Central memory CD8-positive, alpha-beta T cell (primary cell): ENCODE data around the gene C11orf54.

Experiments used
- ATAC-seq: fragments of 150-1000 bp; cut with Tn5 transposase; replicated peaks from 2 replicates; pipeline ENCODE4 v1.10.0; 2022; ENCODE audit warnings: mild to moderate bottlenecking, moderate FRiP score, moderate number of reproducible peaks; ENCODE audit not compliant: poor library complexity, severe bottlenecking; ENCODE audit errors: extremely low read depth
- DNase-seq, 2 donors: peaks; one replicate each; pipeline ENCODE4 v3.0.0; 2021; ENCODE audit warnings: low spot score in 2 of 2
- H3K27ac Mint-ChIP-seq: one replicate; pipeline ENCODE4 v1.8.0; 2022; ENCODE audit warnings: low read depth, mild to moderate bottlenecking, moderate library complexity, mixed read lengths
- H3K27me3 Mint-ChIP-seq: one replicate; pipeline ENCODE4 v1.8.0; 2022; ENCODE audit warnings: mixed read lengths
- H3K36me3 Mint-ChIP-seq: one replicate; pipeline ENCODE4 v1.8.0; 2022; ENCODE audit warnings: mild to moderate bottlenecking, moderate library complexity, mixed read lengths; ENCODE audit not compliant: insufficient read depth
- H3K4me1 Mint-ChIP-seq: one replicate; pipeline ENCODE4 v1.8.0; 2022; ENCODE audit warnings: mixed read lengths
- H3K4me3 Mint-ChIP-seq: one replicate; pipeline ENCODE4 v1.8.0; 2022; ENCODE audit warnings: mild to moderate bottlenecking, moderate library complexity, mixed read lengths
- H3K9me3 Mint-ChIP-seq: one replicate; pipeline ENCODE4 v1.8.0; 2022; ENCODE audit warnings: mixed read lengths

C11orf54 gene

DNA sequence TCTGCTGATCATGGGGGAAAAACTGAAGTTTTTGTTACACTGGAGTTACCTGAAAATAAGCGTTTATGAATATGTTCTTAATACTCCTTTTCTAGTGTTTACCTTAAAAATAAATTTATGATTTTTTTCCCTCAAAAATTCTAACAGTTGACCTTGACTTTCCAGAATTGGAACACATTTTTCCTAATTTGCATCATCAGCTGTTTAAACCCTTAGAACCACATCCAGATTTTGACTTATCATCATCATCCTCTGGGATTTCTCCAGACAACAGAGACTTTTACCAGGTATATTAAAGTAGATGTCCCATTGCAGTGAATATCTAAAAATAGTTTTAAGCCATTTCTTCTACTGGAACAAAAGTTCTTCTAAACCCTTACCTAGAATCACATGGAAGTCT is 17.4 kb upstream of the C11orf54 start:
- Mint-ChIP-seq H3K4me1 (peaks cover 10% of the 10 kb centered on the region), H3K9me3 (no peaks in the 10 kb centered on the region), H3K36me3 (peaks cover 40% of the 10 kb centered on the region), H3K27ac (no peak overlapping the region), H3K27me3 (no peaks in the 10 kb centered on the region), H3K4me3 (no peak overlapping the region)
- DNase-seq (no peak), ATAC-seq (no peak)

DNA sequence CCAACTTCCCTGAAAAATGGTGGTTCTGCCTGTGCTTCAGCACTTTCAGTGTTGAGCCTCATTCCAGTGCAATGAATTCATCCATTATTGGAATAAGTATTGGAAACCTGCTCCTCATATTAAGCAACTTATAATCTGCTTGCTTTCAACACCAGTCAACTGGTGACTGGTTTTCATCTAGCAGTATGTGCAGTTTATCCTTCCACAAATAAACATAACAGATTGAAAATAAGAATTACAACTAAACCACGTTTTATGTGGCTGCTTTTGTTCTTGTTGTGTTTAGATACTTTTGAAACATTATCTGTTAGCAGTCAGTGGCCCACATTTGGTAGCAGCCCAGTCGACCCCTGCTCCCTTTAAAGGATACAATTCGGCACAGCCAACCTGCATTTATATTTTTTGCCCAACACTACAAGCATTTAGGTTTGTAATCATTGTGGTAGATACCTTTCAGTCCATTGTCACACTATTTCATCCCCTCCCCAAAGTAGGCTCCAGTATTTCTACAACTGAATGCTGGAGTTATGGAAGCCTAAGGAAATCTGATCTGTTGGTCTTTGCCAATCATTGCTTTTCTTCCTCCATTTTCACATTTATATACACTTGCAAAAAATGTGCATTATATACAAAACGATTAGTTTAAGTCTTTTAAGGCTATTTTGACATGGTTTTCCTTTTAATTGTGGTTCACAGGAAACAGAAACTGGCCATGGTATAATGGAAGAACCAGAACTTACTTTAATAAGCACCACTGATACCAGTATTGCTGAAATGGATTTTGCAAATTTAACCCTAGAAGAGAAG is 13.3 kb upstream of the C11orf54 start:
- Mint-ChIP-seq H3K4me1 (peaks cover 10% of the 10 kb centered on the region), H3K36me3 (peaks cover 64% of the 10 kb centered on the region)

GRCh38 chr11:93728792-93729128 is 12.7 kb upstream of the C11orf54 start:
- Mint-ChIP-seq H3K27me3 (no peaks in the 10 kb centered on the region), H3K27ac (peak overlapping the region; percentile 38), H3K9me3 (no peaks in the 10 kb centered on the region), H3K4me3 (no peak overlapping the region), H3K4me1 (peaks cover 10% of the 10 kb centered on the region), H3K36me3 (peaks cover 66% of the 10 kb centered on the region)
- DNase-seq (no peak), ATAC-seq (no peak)

More for the DNA sequence above, 13.3 kb upstream of the C11orf54 start:
- no peak for DNase-seq
- Mint-ChIP-seq H3K27ac (peak overlapping the region; percentile 38), H3K4me3 (no peak overlapping the region), H3K27me3 (no peaks in the 10 kb centered on the region), H3K9me3 (no peaks in the 10 kb centered on the region)
- no peak for ATAC-seq

DNA sequence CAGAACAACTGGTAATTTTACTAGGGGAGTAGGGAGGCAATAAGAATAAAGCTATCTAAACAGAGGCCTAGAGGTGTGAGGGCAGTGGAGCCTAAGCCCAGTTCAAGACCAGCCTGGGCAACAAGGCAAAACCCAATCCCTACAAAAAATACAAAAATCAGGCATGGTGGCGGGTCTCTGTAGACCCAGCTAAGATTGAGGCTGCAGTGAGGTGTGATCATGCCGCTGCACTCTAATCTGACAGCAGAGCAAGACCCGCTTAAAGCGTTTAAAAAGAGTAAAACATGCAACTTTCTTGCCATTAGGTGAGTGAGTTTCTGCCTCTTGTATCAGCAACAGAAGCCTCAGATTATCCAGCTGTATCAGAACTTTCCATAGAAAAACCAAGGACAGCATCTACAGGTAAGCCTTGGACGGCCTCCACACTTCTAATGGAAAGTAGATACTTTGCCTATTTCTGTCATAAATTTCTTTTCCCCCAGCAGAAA is 12.3 kb upstream of the C11orf54 start:
- Mint-ChIP-seq H3K4me1 (peaks cover 10% of the 10 kb centered on the region), H3K27me3 (no peaks in the 10 kb centered on the region), H3K9me3 (no peaks in the 10 kb centered on the region), H3K27ac (no peak overlapping the region), H3K4me3 (no peak overlapping the region), H3K36me3 (peaks cover 66% of the 10 kb centered on the region)
- DNase-seq (no peak), ATAC-seq (no peak)

DNA sequence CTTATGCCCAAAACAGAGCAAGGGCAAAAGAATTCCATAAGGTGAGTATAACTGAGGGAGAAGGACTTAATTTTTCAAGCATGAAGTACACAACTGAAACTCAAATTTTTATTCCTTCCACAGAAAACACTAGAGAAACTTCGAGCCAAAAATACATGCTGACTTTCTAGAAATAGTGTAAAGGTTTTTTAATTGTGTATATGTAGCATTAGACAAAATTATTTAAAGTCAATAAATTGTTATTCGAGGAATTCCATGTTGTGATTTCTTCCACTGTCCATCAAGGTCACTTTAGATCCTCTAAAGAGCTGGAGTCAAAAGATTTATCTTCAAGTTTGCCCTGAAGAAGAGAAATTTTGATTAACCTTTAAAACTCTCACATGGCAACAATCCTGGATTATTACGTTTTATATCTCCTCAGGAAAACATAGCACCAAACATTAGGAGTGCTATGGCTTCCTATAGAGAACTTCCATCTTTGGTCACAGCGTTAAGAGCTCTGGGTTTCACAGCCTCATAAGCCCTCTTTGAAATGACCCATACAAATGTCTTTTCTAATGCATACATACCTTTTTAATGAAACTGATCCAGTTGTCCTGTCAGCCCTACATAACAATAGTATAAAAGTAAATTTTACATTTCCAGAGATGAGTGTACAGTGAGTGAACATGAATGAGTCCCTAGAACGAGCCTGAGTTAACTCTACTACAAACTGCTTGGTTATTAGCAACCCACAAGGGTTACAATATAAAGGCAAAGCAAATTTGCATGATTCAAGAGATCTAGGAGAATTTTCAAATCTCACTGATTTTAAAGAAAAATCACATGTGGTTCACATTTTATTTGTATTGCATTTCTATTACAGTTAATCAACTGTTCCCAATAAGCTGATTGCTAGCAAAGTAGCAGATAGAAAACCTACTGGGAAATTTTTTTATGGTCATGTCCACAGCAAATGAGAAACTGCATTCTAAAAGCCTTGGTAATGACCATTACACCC is 11.1 kb upstream of the C11orf54 start:
- Mint-ChIP-seq H3K4me3 (no peak overlapping the region), H3K4me1 (peaks cover 20% of the 10 kb centered on the region), H3K36me3 (peaks cover 71% of the 10 kb centered on the region), H3K9me3 (no peaks in the 10 kb centered on the region), H3K27ac (peak overlapping the region; percentile 72), H3K27me3 (no peaks in the 10 kb centered on the region)
- no peak for DNase-seq
- ATAC-seq: no peak

DNA sequence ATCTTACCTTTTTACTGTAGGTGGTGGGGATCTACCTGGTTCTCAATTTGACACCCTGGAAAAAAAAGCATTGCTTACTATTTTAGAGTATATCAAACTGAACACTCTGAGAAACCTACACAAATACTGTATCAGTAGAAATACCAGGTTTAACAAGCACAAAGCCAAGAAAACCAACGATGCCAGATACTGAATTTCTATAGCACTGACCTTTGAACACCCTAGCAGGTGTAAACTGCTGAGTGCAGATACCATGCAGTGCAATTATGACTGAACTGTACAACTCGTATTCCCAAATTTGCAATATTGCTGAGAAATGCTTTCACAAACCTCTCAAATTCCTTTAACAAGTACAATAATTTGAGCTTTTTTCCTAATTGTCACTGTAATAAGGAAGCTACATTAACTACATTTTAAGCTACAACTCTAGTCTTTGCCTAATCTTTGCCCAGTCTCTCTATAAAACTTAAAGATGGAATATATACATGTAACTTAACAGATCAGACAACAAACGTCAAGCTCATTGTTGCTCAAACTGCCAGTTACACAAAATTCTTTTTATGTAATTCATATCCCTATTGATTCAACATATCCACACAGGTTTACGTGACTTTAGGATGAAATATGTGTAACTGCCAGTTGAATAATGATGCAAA is 9.1 kb upstream of the C11orf54 start:
- peak overlapping the region; percentile 61 for H3K27ac Mint-ChIP-seq
- no peak for DNase-seq
- H3K4me3 Mint-ChIP-seq: no peak overlapping the region
- ATAC-seq: no peak
- no peaks in the 10 kb centered on the region for H3K9me3 Mint-ChIP-seq
- no peaks in the 10 kb centered on the region for H3K27me3 Mint-ChIP-seq
- H3K36me3 Mint-ChIP-seq: peaks cover 82% of the 10 kb centered on the region
- peaks cover 36% of the 10 kb centered on the region for H3K4me1 Mint-ChIP-seq

DNA sequence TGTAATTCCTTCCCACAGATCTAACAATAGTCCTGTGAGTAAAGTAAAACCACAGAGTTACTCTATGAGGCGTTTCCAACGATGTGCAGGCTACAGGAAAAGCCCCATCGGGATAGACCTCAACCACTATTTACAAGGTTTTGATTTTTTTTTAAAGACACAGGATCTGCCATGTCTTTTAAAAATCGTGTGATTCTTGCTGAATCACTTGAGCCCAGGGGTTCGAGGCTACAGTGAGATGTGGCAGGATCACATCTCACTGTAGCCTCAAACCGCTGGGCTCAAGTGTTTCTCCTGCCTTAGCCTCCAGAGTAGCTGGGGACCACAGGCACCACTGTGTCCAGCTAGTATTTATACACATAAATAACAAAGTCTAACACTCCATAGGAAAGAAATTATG is 8.0 kb upstream of the C11orf54 start:
- Mint-ChIP-seq H3K27ac (peak overlapping the region; percentile 61), H3K27me3 (no peaks in the 10 kb centered on the region), H3K36me3 (peaks cover 85% of the 10 kb centered on the region), H3K4me1 (peaks cover 39% of the 10 kb centered on the region), H3K9me3 (no peaks in the 10 kb centered on the region), H3K4me3 (no peak overlapping the region)
- ATAC-seq (no peak), DNase-seq (no peak)

DNA sequence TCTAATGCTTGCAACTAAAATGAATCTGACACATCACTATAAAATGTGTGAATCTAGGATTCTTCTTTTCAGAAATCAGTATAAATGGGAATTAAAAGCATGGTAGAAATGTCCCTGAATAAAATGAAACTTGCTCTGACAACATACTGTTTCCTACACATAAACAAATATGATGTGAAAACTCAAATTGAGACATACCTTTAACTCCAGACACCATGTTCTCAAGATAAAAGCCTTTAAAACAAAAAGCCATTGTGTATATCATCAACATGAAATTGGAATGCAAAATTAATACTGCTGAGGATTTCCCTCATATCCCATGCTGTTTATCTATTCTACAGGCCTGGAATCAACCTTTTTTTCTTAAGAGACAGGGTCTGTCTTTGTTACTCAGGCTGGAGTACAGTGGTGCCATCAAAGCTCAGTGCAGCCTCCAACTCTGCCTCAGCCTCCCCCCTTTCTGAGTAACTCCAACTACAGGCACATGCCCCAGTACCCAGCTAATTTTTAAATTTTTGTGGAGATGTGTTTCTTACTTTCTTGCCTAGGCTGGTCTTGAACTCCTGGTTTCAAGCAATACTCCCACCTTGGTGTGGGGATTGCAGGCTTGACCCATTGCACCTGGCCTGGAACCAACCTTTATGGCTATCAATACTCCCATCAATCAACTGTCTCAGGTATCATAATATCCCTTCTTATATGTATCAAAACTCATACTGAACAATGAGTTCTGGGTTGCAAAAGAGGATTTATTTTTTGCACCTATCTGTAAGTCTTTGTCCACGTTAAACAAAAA is 6.8 kb upstream of the C11orf54 start:
- ATAC-seq (no peak), DNase-seq (no peak)
- H3K27ac Mint-ChIP-seq: peak overlapping the region; percentile 38
- H3K27me3 Mint-ChIP-seq: no peaks in the 10 kb centered on the region
- peaks cover 49% of the 10 kb centered on the region for H3K4me1 Mint-ChIP-seq
- H3K9me3 Mint-ChIP-seq: no peaks in the 10 kb centered on the region
- H3K4me3 Mint-ChIP-seq: no peak overlapping the region
- H3K36me3 Mint-ChIP-seq: peaks cover 82% of the 10 kb centered on the region

- H3K27ac Mint-ChIP-seq: peak overlapping the region; percentile 99
- peaks cover 79% of the 10 kb centered on the region for H3K36me3 Mint-ChIP-seq
- no peaks in the 10 kb centered on the region for H3K9me3 Mint-ChIP-seq
- H3K27me3 Mint-ChIP-seq: no peaks in the 10 kb centered on the region
- no peak for ATAC-seq
- no peak overlapping the region for H3K4me3 Mint-ChIP-seq
- H3K4me1 Mint-ChIP-seq: peaks cover 59% of the 10 kb centered on the region
- no peak for DNase-seq
These were observed 5.8 kb upstream of the C11orf54 start for GRCh38 chr11:93735627-93736026.

DNA sequence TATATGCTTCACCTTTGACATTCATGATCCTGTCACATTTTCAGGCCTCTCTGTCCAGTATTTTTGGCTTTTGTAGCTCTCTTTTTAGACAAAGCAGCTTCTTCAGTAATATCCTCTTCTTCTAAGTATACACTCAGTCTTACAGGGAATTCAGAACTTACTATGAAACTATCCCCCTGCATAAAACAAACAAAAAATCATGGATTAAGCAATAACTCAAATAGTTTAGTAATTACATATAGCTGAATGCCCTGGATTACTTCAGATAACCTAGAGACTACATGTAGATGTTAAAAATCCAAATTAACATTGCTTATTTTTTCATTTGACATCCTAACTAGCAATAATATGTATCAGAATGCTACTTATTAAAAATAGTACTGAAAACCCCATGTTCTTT is 5.3 kb upstream of the C11orf54 start:
- no peaks in the 10 kb centered on the region for H3K9me3 Mint-ChIP-seq
- H3K4me3 Mint-ChIP-seq: no peak overlapping the region
- no peaks in the 10 kb centered on the region for H3K27me3 Mint-ChIP-seq
- no peak for DNase-seq
- H3K27ac Mint-ChIP-seq: peak overlapping the region; percentile 99
- H3K4me1 Mint-ChIP-seq: peaks cover 64% of the 10 kb centered on the region
- H3K36me3 Mint-ChIP-seq: peaks cover 80% of the 10 kb centered on the region
- ATAC-seq: no peak

DNA sequence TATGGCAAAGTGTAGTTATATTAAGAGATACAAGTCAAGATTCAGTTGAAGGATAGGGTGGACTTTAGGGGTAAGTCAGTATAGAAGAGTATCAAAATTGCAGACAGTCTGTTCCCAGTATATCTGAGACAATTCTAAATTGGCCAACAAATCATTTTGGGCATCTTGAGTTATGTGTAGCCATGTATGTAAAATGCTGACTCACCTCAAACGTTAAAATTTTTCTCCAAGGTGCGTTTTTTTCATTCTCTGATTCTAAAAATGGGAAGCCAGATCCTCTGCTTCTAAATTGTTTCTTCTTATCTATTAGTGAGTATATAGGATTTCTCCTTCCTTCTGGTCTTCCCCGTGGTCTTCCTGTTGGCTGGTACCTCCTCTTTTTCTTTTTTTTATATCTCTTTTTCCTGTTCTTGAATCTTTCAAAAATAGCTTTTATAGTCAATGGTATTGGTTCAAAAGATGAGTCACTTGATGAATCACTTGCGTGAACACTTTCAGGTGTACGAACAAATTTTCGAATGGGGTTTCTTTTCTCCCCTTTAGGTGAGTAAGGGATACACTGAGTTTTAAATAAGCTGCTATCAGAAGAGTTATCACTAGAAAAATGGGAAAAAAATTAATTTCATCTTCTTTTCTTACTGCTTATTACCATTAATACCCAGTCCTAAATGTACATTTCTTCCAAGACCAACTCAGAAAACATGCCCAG is 3.4 kb upstream of the C11orf54 start:
- H3K4me3 Mint-ChIP-seq: peak overlapping the region; percentile 100
- H3K27ac Mint-ChIP-seq: peak overlapping the region; percentile 99
- DNase-seq (no peak), ATAC-seq (no peak)
- H3K27me3 Mint-ChIP-seq: no peaks in the 10 kb centered on the region
- H3K36me3 Mint-ChIP-seq: peaks cover 77% of the 10 kb centered on the region
- no peaks in the 10 kb centered on the region for H3K9me3 Mint-ChIP-seq
- H3K4me1 Mint-ChIP-seq: peaks cover 75% of the 10 kb centered on the region
